Upper lobe of left lung (tissue), 6 donors: Measurements from ENCODE around the gene NPHP4. TPM values are rescaled to one million over a fixed set of nuclear protein-coding genes. Genes with fewer than 3 reads are reported as not detected.

Experiments used
- ATAC-seq, 2 donors: fragments of 200-7000 bp; cut with Tn5 transposase; one replicate each; pipeline ENCODE4 v1.9.1; 2022; ENCODE audit warnings: mild to moderate bottlenecking in 2 of 2, moderate library complexity in 2 of 2; ENCODE audit not compliant: low FRiP score in 2 of 2
- DNase-seq, 2 donors: peaks; one replicate each; pipeline ENCODE4 v3.0.0-alpha.2; 2019 to 2020
- H3K27ac ChIP-seq, 4 donors: fragments of 200-600 bp; sonication (generic); one replicate each; pipeline ENCODE4 v1.5.1; 2016 to 2019
- H3K27me3 ChIP-seq, 4 donors: fragments of 200-600 bp; sonication (generic); one replicate each; pipeline ENCODE4 v1.5.1; 2017 to 2019
- H3K36me3 ChIP-seq, 4 donors: fragments of 200-600 bp; sonication (generic); one replicate each; pipeline ENCODE4 v1.5.1; 2016 to 2019
- H3K4me1 ChIP-seq, 4 donors: fragments of 200-600 bp; sonication (generic); one replicate each; pipeline ENCODE4 v1.5.1; 2018 to 2019
- H3K4me3 ChIP-seq, 4 donors: fragments of 200-600 bp; sonication (generic); one replicate each; pipeline ENCODE4 v1.5.1; 2017 to 2019; ENCODE audit warnings: mild to moderate bottlenecking in 2 of 4, moderate library complexity in 1 of 4
- H3K9me3 ChIP-seq, 4 donors: fragments of 200-600 bp; sonication (generic); one replicate each; pipeline ENCODE4 v1.5.1; 2018 to 2019
- EP300 ChIP-seq, 4 donors: sonication (generic); formaldehyde crosslinking; IDR thresholded peaks; one replicate each; pipeline ENCODE4 v1.5.1; 2017; ENCODE audit warnings: antibody characterized with exemption in 4 of 4, control low read depth in 2 of 4
- POLR2A ChIP-seq, 4 donors: fragments of 450-650 bp; IDR thresholded peaks; one replicate each; pipeline ENCODE4 v1.5.1; 2016 to 2017; ENCODE audit warnings: antibody characterized with exemption in 4 of 4, mild to moderate bottlenecking in 2 of 4
- POLR2AphosphoS5 ChIP-seq, 2 donors: sonication (generic); formaldehyde crosslinking; IDR thresholded peaks; one replicate each; pipeline ENCODE4 v1.5.1; 2017; ENCODE audit warnings: antibody characterized with exemption in 2 of 2
- WGBS, 2 donors: methylation state at CpG; one replicate each; pipeline ENCODE4 v1.1.5; 2017 to 2018; 5-methylcytosine and 5-hydroxymethylcytosine counted together
- total RNA-seq, 6 donors: library from RNA; depleted of rRNA in 4 of 6; stranded (reverse); fragments of >200 nt in 4 of 6; gene quantifications; one replicate each; pipeline versions ENCODE4 v1.1.0 to v1.2.1, GENCODE V29; 2016 to 2021
- TF ChIP-seq, protein P1 (sequence below), 6 experiments: fragments of 450-650 bp in 4 of 6; fragments of 200-600 bp in 2 of 6; sonication (generic) in 2 of 6; IDR thresholded peaks; one replicate each; pipeline ENCODE4 v1.5.1; 2016 to 2019; ENCODE audit warnings: antibody characterized with exemption in 6 of 6
- donor health status: DM: no; HTN: no; CAD: no; lungs with moderate emphysema.
- donor health status: DM: no; HTN: yes; CAD: no; lungs with severe emphysema.

Gene NPHP4
- total RNA-seq, 6 donors from 2014 or later, result 13.5 to 45.1 (median 19.9) TPM

DNA sequence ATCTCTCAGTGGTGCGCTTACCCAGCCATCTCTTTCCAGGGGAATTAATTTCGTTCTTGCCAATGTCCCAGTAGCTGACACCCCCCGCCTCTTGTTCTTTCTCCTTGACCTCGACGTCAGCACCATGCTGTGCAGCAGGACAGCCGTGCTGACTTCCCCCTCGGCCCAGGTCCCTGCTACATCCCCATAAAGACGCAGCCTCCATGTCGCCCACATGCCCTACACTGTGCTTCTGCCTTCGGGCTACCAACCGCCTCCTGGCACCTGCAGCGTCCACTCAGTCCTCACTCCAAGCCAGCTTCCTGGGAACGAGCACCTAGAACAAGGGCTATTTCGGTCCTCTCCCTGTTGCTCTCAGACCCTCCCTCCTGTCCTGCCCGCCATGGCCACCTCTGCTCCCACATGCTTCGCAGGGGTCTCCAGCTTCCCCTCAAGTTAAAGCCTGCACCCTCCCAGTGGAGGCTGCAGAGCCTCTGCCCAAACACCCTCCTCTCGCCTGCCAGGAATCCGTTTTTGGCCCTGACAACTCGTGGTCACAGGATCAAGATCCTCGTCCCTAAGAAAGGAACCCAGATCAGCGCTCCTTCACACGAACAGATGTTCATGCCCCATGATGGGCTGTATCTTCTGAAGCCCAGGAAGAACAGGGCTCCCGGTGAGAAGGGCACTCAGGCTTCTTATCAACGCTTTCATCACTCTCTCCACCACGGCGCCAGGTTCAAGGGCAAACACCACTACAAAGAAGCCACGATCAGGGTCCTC is 109.7 kb downstream of the NPHP4 start:
- Histone ChIP-seq H3K4me3 (no peak overlapping the region), H3K27ac (no peak overlapping the region), H3K27me3 (no peaks in the 10 kb centered on the region), H3K36me3 (peaks cover 0 to 66% (median 41%) of the 10 kb centered on the region in 4 donors), H3K9me3 (peaks cover 0 to 11% (median 2%) of the 10 kb centered on the region in 4 donors), H3K4me1 (no peaks in the 10 kb centered on the region)
- ATAC-seq, result no peak
- TF ChIP-seq POLR2AphosphoS5 (IDR thresholded peaks at IDR 0.05) (no peak), EP300 (IDR thresholded peaks at IDR 0.05) (no peak), POLR2A (IDR thresholded peaks at IDR 0.05) (no peak)
- TF ChIP-seq, protein P1, sequence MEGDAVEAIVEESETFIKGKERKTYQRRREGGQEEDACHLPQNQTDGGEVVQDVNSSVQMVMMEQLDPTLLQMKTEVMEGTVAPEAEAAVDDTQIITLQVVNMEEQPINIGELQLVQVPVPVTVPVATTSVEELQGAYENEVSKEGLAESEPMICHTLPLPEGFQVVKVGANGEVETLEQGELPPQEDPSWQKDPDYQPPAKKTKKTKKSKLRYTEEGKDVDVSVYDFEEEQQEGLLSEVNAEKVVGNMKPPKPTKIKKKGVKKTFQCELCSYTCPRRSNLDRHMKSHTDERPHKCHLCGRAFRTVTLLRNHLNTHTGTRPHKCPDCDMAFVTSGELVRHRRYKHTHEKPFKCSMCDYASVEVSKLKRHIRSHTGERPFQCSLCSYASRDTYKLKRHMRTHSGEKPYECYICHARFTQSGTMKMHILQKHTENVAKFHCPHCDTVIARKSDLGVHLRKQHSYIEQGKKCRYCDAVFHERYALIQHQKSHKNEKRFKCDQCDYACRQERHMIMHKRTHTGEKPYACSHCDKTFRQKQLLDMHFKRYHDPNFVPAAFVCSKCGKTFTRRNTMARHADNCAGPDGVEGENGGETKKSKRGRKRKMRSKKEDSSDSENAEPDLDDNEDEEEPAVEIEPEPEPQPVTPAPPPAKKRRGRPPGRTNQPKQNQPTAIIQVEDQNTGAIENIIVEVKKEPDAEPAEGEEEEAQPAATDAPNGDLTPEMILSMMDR (IDR thresholded peaks at IDR 0.05), result no peak
- 90 to 95% methylated on average over 27 of the region's 27 CpGs for WGBS, 2 donors
- no peak for DNase-seq

- ATAC-seq (no peak), DNase-seq (no peak)
- Histone ChIP-seq H3K4me1 (no peaks in the 10 kb centered on the region), H3K27me3 (no peaks in the 10 kb centered on the region), H3K36me3 (peaks cover 0 to 66% (median 37%) of the 10 kb centered on the region in 4 donors), H3K9me3 (peaks cover 0 to 11% (median 2%) of the 10 kb centered on the region in 4 donors), H3K4me3 (no peak overlapping the region), H3K27ac (no peak overlapping the region)
- no peak for TF ChIP-seq EP300 (IDR thresholded peaks at IDR 0.05)
- TF ChIP-seq POLR2AphosphoS5 (IDR thresholded peaks at IDR 0.05), result no peak
- no peak for TF ChIP-seq POLR2A (IDR thresholded peaks at IDR 0.05)
- TF ChIP-seq, protein P1 (IDR thresholded peaks at IDR 0.05), result no peak
- 95 to 98% methylated on average over 22 of the region's 22 CpGs for WGBS, 2 donors
These were observed 110.6 kb downstream of the NPHP4 start for GRCh38 chr1:5881526-5882222.

GRCh38 chr1:5880630-5881405 is 111.4 kb downstream of the NPHP4 start:
- Histone ChIP-seq H3K27me3 (no peaks in the 10 kb centered on the region), H3K36me3 (peaks cover 0 to 67% (median 37%) of the 10 kb centered on the region in 4 donors), H3K4me1 (no peaks in the 10 kb centered on the region), H3K27ac (no peak overlapping the region), H3K4me3 (no peak overlapping the region), H3K9me3 (peaks cover 0 to 11% (median 2%) of the 10 kb centered on the region in 4 donors)
- 92 to 98% methylated on average over 20 to 25 of the region's 25 CpGs for WGBS, 2 donors
- ATAC-seq, result no peak
- no peak for TF ChIP-seq POLR2AphosphoS5 (IDR thresholded peaks at IDR 0.05)
- TF ChIP-seq, protein P1 (IDR thresholded peaks at IDR 0.05), result no peak
- TF ChIP-seq EP300 (IDR thresholded peaks at IDR 0.05), result no peak
- no peak for TF ChIP-seq POLR2A (IDR thresholded peaks at IDR 0.05)
- DNase-seq, result no peak

DNA sequence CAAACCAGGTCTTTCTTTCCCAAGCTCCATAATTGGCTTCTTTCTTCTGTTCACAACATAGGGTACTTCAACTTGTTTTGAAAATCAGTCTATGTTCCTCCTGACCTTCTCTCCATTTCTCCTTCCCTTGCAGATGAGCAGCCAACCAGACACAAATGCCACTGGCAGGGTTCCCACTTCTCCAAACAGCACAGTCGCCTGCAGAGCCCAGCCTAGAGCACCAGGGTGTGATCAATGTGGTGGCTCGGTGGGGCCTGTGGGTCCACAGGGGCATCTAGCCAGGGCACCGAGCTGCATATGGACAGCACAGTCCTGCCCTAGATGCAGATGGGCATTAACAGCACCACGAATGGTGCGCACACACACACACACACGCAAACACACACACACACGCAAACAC is 112.8 kb downstream of the NPHP4 start:
- no peak overlapping the region for H3K4me3 ChIP-seq
- TF ChIP-seq POLR2AphosphoS5 (IDR thresholded peaks at IDR 0.05), result no peak
- no peak for TF ChIP-seq POLR2A (IDR thresholded peaks at IDR 0.05)
- TF ChIP-seq, protein P1 (IDR thresholded peaks at IDR 0.05), result no peak
- no peak for TF ChIP-seq EP300 (IDR thresholded peaks at IDR 0.05)
- peaks cover 0 to 74% (median 41%) of the 10 kb centered on the region in 4 donors for H3K36me3 ChIP-seq
- ATAC-seq, result no peak
- H3K9me3 ChIP-seq, result peaks cover 0 to 11% (median 2%) of the 10 kb centered on the region in 4 donors
- DNase-seq, result no peak
- H3K27me3 ChIP-seq, result no peaks in the 10 kb centered on the region
- WGBS, 2 donors, result 82 to 88% methylated on average over 7 of the region's 7 CpGs
- H3K4me1 ChIP-seq, result no peaks in the 10 kb centered on the region
- no peak overlapping the region for H3K27ac ChIP-seq
